HG02763 (cell line): ENCODE results near the gene SYNDIG1.

Experiments
- ATAC-seq: cut with Tn5 transposase; IDR thresholded peaks from one replicate; pipeline ENCODE4 v1.9.1; 2021; ENCODE audit warnings: mild to moderate bottlenecking, moderate library complexity; ENCODE audit not compliant: unreplicated experiment

The SYNDIG1 gene

GRCh38 chr20:24627926-24628325 lies 158.5 kb downstream of the SYNDIG1 start:
- ATAC-seq: no peak

GRCh38 chr20:24628985-24629384 lies 159.6 kb downstream of the SYNDIG1 start:
- no peak for ATAC-seq

- no peak for ATAC-seq
Observed at GRCh38 chr20:24629668-24630067, 160.2 kb downstream of the SYNDIG1 start.

DNA sequence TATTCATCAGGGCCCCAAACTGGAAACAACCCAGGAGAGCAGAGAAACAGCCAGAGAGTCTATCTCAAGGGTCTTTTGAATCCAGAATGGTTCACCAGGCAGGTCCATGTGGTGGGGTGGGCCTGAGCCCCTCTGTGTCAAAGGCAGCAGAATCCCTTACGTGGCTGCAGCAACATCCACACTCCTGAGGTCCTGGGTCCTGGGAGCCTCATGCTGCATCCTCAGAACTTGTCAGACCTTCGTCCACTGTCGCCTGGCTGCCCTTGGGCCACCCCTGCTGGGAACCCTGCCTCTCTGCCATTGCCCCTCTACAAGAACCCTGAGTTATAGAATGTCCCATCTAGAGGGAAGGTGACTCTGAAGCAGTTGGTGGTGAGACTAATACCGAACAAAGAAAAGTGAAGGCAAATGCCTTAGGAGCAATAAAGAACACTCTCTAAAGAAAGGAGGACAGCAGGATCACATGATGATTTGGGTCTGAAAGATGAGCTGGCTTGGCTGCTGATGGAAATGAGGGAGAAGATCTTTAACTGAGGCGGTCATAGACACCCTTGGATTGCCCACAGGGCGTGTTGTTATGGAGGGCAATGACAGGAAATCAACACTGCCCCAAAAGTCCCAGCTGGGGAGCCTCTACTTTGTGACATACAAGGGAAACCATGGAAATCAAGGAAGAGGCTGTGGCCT lies 161.2 kb downstream of the SYNDIG1 start:
- no peak for ATAC-seq

GRCh38 chr20:24631173-24631505 lies 161.7 kb downstream of the SYNDIG1 start:
- no peak for ATAC-seq

DNA sequence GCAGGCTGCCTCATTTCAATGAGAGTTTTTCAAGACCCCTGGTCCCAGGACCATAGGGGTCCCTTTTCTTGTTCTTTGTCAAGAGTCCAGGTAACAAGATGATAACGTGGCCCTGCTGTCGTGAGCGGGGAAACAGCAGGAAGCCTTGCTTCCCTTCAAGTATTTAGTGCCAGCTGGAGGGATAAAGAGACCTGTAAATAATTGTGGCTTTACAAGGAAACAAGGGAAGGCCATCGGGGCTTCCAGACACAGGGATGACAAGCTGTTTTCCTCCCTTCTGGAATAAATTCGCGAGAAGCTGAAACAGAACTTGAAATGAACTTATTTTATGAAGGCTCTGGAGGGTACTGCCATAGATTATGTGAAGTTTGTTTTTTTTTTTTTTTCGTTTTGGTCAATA lies 163.2 kb downstream of the SYNDIG1 start:
- ATAC-seq: no peak

DNA sequence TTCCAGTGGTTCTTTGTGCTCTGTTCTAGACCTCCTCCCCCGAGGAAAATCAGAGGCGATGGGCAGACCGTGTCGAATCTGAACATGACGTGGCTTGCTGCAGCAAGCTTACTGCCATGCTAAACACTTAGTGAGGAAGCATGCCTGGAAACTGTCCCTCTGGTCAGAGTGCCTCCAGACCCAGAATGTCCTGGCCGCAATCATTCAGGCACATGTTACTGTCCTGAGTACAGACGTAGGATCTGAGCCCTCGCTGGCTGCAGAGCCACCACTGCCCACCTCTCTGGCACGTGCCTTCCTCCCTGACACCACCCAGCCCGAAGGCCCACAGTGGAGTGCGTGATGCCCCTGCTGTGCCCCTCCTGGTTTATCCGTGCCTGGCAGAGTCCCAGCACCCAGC lies 163.6 kb downstream of the SYNDIG1 start:
- no peak for ATAC-seq

- no peak for ATAC-seq
Observed at GRCh38 chr20:24633521-24633920, 164.1 kb downstream of the SYNDIG1 start.

DNA sequence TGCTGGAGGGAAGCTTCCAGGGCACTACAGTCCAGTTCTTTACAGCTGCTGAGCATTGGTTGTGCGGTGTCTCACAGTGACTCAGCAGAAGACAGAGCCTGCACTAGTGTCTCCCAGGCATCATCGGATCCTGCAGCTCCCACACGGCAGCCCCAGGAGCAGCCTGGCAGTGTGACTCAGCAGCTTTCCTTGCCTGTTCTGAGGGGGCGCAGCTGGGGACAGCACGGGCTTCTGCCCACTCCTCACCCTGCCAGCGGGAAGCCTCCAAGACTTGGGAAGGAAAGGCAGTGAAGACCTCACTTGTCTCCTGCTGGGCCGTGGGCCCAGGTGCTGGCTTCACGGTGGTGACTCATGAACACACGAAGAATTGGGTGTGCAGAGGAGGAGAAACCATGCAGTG lies 165.4 kb downstream of the SYNDIG1 start:
- no peak for ATAC-seq

GRCh38 chr20:24636626-24637025 lies 167.2 kb downstream of the SYNDIG1 start:
- ATAC-seq: no peak

DNA sequence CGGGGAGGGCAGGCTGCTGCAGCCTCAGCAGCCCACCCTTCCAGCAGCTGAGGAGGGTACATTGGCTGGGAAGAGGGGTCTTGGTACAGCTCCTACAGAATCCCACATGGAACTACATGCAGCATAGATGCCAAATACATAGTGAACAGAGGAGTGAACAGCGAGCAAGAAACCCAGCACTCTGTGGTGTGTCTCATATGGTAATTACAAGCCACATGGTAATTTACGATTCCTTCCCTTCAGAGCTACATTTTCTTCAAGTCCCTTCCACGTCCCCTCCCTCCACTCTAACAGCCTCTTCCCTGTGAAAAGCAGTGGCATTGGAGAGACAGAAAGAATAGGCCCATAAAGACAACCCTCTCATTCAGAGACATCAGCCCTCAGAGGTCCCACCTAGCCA lies 167.7 kb downstream of the SYNDIG1 start:
- ATAC-seq: no peak

- ATAC-seq: no peak
Observed at GRCh38 chr20:24637941-24638340, 168.5 kb downstream of the SYNDIG1 start.

DNA sequence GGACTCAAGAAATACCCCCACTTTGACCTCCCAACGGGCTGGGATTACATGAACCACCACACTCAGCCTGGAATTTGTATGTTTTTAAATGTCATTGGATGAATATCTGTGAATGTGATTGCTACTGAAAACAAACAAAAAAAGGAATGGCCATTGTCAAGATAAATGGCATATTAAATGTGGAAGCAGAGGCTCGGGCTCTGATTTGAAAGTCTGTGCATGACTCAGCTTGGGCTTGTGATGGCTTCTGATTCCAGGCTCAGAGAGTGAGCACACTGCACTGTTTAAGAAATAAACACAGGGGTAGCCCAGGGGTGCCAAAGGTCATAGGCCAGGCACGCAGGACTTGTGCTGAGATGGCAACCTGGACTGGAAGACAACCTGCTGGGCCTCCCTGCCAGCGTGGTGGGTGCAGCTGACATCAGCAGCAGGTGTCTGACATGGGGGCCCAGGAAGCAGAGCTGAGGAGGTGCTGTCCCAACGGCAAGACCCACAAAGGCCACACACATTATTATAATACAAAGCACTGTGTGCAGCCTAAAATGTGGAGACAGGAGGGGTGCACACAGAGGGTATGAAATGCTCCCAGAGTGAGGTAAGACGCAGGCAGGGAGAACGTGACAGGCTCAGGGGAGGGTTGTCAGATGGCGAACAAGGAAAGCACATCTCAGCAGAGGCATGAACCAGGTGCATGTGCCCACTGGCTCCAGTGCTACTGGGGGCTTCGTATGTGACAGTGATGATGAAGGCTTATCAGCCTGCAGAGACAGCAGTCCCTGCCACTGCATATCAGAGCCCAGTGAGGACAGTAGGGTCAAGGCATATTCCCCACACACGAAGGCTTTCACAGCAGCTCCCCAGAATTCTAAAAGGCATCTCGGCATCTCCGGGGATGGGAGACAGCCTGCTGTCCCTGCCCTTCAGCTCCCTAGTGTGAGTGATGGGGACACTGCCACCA lies 169.4 kb downstream of the SYNDIG1 start:
- no peak for ATAC-seq

DNA sequence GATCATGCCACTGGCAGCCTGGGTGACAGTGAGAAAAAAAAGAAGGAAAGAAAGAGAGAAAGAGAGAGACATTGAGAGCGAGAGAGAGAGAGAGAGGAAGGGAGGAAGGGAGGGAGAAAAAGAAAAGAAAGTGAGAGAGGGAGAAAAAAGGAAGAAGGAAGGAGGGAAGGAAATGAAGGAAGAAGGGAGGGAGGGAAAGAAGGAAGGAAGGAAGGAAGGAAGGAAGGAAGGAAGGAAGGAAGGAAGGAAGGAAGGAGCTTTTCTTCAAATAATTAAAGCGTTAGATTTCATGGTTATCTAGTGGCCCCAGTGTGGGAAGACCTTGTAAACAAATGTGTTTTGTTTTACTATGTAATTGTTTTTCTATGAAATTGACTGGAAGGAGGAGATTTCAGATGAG lies 170.8 kb downstream of the SYNDIG1 start:
- ATAC-seq: no peak

DNA sequence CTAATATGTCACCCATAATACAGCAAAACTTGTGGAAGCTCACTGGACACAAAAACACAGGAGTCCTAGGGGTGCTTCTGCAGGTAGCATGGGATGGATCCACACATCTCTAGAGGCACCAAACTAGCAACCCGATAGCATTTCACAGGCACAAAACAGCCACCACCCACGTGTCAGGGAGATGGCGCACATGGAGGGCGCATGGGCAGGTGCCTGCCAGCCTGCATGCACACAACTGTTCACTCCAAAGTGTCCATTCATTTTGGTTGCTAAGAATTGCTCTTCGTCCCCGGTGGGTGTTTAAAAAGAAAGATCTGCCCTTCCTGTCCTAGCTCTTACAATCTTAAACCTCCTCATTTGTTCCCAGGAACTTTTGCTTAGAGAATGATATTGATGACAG lies 171.3 kb downstream of the SYNDIG1 start:
- ATAC-seq: no peak

GRCh38 chr20:24643731-24644626 lies 174.6 kb downstream of the SYNDIG1 start:
- ATAC-seq: no peak

GRCh38 chr20:24646321-24646720 lies 176.9 kb downstream of the SYNDIG1 start:
- no peak for ATAC-seq

DNA sequence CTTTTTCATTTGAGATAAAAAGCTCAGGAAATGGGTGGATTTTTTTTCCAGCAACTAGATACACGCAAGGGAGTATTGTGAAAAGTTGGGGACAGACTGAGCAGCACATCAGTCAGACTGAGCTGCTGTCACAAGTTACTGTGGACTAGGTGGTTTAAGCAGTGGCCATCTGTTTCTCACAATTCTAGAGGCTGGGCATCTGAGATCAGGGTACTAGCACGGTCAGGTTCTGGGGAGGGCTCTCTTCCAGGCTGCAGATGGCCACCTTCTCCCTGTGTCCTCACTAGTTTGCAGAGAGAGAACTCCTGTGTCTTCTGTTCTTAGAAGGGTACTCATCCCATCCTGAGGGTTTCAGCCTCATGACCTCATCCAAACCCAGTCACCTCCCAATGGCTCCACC lies 178.3 kb downstream of the SYNDIG1 start:
- ATAC-seq: no peak

DNA sequence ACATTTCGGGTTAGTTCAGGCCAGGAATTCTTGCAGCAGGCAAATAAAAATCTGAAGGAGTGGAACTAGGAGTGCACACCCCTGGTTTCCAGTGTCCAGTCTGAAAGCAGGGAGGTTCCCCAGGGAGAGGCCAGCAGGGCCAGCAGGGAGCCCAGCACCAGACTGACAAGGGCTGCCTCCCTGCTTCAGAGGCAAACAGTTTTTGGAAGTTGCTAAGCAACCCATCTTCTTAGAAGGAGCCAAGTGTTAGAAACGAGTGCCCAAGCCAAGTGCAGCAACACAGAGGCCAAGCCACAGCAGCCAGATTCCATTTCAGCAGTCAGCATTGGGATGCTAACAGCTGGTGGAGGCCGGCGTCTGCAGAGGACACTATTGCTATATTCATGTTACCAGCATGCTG lies 179.1 kb downstream of the SYNDIG1 start:
- ATAC-seq: no peak

GRCh38 chr20:24648919-24649318 lies 179.5 kb downstream of the SYNDIG1 start:
- ATAC-seq: no peak

GRCh38 chr20:24649787-24650490 lies 180.5 kb downstream of the SYNDIG1 start:
- ATAC-seq: no peak
